Stimulated activated CD4-positive, alpha-beta T cell treated with anti-CD3 and anti-CD28 coated beads, Interleukin-4, amount 100 ng/mL, for 1 hour (primary cell): ENCODE data around the gene CXorf65.
A peak's percentile ranks its signal among the peaks of the same experiment; 100 is the strongest.

Source experiments
- DNase-seq: peaks from one replicate; pipeline ENCODE4 v3.0.0-alpha.2; 2020

Gene CXorf65

DNA sequence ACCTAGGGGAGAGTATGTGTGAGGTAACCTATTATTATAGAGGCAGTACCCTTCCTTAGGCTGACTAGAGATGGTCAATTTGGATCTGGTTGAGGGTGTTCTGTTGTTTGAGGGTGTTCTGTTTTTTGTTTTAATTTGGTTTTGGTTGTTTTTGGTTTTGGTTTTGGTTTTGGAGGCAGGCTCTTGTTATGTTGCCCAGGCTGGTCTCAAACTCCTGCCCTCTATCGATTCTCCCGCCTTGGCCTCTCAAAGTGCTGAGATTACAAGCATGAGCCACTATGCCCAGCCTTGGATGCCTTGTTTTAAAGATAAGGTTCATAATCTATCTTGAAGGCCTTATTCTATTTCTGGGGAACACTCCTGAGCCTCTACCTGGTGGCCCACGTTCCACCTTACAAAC is 912 bp downstream of the CXorf65 start:
- DNase-seq: no peak

DNA sequence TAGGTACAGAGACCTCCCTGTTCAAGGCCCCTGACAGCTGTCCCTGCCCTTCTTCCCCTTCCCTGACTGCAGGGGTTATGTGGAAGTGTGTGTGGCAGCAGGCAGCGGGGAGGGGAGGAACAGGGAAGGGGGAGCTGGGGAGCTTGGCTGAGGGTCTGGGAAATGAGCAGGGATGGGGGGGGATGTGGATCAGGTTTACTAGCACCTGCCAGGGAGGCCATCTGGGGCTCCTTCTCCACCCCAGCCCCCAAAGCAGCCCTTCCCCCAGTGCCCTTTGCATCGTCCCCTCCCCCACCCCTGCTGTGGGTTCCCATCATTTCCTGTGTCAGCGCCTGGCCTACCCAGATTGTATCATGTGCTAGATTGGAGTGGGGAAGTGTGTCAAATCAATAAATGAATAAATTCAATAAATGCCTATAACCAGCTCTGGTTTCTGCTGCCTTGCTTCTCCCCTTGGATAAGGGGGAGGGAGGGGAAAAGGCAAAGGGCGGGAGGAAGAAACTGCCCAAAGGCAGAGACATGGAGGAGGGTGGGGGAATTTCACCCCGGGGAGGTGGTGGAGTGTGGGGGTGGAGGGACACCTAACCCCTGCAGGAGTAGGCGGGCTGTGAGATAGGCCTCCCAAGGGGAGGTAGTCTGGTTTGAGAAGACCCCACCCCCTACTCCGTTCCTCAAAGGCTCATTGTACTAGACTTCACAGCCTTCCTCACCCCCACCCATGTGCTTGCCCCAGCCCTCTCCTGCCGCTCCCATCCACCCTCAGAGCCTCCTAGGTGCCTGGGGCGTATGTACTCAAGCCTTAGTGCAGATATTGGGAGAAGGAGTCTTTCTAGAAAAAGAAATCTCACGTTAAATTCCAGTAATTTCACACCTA is 3.2 kb downstream of the CXorf65 start:
- DNase-seq: peak; percentile 45

DNA sequence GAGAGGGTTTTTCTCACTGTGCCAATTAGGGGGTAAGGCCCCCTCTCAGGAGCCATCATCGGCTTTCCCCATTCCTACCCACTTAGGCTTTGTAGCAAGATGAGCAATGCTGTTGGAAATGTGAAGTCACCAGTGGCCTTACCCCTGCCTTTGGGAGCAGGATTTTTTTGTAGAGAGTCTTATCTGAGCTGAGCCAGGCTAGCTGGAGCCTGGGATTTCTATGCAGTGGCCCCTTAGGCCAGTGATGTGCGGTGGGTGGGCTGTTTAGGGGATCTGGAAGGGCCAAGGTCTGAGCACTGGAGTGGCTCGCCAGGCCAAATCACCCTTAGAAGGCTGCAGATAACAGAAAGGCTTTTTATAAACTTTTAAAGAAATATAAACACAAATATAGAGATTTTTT is 4.2 kb downstream of the CXorf65 start:
- no peak for DNase-seq

DNA sequence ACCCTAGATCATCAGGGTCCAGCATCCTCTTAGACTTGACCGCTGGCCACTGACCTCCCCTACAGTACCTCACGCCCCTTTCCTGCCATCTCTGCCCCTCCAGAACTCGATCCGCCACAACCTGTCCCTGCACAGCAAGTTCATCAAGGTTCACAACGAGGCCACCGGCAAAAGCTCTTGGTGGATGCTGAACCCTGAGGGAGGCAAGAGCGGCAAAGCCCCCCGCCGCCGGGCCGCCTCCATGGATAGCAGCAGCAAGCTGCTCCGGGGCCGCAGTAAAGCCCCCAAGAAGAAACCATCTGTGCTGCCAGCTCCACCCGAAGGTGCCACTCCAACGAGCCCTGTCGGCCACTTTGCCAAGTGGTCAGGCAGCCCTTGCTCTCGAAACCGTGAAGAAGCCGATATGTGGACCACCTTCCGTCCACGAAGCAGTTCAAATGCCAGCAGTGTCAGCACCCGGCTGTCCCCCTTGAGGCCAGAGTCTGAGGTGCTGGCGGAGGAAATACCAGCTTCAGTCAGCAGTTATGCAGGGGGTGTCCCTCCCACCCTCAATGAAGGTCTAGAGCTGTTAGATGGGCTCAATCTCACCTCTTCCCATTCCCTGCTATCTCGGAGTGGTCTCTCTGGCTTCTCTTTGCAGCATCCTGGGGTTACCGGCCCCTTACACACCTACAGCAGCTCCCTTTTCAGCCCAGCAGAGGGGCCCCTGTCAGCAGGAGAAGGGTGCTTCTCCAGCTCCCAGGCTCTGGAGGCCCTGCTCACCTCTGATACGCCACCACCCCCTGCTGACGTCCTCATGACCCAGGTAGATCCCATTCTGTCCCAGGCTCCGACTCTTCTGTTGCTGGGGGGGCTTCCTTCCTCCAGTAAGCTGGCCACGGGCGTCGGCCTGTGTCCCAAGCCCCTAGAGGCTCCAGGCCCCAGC is 5.7 kb downstream of the CXorf65 start:
- peak; percentile 8 for DNase-seq

DNA sequence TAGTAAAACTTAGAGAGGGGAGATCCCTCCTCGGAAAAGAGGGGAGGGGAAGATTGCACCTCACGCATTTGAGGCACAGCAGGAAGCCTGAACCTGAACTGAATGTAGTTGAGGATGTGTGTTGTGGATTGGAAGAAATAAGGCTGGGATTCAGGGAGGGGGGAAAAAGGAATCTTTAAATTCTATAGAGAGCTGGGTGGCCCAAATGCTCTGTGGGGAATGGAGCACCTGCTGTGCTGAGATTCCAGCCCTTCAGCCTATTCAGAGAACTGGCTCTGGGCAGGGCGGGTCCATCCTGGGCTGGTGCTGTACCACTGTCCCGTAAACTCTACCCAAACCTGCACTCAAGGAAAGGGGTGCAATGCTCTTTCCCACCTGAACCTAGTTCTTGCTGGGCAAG is 6.8 kb downstream of the CXorf65 start:
- DNase-seq: no peak

DNA sequence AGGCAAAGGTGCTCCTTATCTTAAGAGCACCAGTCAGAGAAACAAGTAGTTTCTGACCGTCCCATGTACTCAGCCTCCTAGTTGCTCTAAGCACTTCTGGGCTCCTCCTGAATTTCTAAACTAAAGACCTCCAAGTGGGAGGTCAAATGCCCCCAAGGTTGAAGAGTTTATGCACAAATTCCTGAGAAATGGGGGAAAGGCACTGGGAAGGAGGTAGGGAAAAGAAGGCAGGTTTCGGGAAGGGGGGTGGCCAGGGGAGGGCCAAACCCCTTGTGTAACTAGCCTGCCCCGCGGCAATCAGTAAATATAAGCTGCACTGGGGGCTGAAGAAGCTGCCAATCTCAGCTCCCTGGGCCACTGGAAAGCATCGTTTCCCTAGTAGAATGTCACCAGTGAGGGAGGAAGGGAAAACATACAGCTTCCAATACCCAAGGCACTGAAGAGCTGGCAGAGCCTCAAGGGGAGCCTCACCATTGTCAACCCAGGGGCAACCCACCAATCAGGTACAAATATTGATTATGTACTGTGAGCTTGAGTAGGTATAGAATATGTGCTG is 7.5 kb downstream of the CXorf65 start:
- DNase-seq: no peak

DNA sequence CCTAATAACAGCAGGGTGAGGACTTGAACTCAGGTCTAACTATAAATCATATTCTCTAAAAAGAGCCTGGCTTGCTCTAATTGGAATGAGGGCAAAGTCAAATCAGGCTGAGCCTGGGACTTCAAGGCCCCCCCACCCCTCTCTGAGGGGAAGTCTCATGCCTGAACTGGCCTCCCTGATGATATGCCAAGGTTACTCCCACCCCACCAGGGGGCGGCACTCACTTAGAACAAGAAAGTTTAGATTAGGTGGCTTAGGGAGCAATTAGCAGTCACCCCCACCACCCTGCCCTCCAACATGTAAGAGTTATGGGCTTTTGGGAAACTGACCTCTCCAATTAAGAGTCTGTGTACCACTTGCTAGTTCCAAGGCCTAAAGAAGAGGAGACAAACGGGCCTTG is 8.2 kb downstream of the CXorf65 start:
- DNase-seq: peak; percentile 76

DNA sequence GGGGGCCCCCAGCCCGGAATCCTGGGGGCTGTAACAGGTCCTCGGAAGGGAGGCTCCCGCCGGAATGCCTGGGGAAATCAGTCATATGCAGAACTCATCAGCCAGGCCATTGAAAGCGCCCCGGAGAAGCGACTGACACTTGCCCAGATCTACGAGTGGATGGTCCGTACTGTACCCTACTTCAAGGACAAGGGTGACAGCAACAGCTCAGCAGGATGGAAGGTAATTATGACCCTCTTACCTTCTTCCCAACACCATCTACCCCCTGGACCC is 9.8 kb downstream of the CXorf65 start:
- no peak for DNase-seq

DNA sequence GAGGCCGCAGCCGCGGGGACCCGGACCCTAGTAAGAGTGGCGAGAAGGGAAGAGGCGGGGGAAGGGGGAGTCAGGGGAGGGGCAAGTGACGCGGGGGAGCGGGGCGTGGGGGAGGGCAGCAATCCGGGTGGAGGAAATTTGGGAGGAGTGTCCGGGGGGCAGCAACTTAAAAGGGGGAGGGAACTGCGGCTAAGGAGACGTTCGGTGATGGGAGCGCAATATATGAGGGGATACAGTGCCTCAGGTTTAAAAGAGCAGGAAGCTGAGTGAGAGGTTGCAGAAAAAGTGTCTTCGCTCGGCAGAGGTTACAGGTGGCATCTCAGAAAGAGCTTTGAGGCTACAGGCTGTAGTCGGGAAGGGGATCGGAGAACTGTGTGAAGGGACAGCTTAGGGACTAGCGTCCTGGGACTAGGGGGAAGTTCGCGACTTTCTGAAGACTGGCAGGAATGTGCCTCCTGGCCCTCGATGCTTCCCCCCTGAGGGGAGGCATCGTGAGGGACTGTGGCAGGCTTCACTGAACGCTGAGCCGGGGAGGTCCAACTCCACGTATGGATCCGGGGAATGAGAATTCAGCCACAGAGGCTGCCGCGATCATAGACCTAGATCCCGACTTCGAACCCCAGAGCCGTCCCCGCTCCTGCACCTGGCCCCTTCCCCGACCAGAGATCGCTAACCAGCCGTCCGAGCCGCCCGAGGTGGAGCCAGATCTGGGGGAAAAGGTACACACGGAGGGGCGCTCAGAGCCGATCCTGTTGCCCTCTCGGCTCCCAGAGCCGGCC is 10.4 kb downstream of the CXorf65 start:
- DNase-seq: no peak

DNA sequence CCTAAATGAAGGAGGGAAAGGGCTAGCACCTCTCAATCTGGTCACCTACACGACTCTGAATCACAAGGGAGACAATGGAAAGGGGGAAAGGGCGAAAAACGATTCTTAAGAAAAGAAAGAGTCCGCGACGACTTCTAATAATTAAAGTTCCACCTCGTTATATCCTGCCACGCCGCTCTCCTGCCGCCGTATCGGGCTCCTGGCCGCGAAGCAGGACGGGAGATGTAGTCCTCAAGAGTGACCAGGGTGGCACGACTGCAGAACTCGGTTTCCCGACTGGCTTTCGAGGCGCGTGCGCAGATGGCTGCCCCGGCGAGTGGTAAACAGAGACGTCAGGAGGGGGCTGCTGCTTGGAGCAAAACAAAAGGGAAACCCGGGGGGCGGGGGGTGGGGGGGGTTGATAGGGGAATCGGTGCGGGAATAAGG is 11.0 kb downstream of the CXorf65 start, which contains the start of gene FOXO4:
Gene FOXO4 (plus strand): TSS at position 297 of the 426 bp plus-strand sequence. CDS start 678 bp downstream, outside the sequence.
- DNase-seq: peak; percentile 86

DNA sequence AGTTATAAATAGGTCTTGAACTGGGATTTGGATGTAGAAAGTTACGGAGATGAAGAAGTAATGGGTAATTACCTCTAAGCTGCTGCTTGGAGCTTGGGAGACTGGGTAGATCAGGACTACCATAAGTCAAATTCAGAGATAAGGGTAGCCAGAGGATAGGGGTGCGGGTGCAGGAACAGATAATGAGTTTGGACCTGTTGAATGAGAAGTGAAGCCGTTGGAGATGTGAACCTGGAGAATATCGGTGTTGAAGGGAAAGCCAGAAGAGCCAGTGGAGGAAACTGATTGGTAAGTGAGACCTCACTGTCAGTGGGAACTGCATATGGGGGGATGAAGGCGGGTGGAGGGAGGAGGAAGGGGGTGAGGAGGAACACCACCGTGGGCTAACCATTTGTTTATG is 11.5 kb downstream of the CXorf65 start:
- no peak for DNase-seq

DNA sequence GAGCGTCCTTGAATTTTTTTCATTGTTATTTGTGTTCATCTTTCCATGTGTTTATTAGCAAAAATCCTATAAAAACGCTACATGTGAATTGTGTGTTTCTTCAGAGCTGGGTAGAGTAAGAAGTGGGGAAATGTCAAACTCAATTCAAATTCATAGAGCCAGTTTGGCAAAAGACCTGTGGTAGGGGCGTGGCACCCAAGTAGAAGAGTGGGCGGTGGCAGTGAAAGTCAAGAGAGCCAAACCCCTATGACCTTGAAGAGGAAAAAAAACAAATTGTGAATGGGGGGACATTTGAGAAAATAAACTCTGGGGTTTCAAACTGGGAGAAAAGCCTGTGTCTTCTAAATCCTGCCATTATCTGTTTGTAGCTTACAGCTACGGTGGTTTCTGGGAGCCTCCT is 15.3 kb downstream of the CXorf65 start:
- no peak for DNase-seq

DNA sequence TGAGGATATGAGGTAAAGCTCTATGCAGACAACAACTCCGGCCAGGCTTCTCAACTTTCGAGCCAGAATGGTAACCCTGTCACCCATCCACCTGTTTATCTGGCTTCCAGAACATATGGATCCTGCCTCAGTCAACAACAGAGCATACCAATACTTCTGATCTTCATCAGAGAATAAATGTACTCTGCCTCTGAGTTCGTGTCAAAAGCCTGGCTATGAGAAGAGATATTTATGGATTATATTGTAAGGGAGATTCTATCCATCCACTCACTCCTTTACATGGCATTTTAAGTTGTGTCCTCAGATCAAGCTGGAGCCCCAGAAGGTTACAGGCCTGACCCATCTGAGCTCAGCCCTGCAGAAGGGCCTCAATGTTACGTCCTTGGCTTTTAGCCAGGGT is 20.6 kb downstream of the CXorf65 start:
- DNase-seq: no peak

DNA sequence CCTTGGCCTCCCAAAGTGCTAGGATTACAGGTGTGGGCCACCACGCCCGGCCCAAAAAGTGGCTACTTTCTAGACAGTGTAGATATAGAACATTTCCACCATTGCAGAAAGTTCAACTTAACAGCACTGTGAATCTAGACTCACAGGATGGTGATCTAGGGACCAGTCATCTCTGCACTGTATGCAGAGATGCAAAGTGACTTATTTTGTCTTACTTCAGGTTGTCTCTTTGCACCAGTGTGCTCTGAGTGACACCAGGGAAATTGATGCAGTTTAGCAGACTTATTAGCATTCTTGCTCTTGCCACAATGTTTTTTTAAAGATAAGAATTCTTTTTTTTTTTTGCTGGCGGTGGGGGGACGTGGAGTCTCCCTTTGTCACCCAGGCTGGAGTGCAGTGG is 23.7 kb downstream of the CXorf65 start:
- DNase-seq: no peak

DNA sequence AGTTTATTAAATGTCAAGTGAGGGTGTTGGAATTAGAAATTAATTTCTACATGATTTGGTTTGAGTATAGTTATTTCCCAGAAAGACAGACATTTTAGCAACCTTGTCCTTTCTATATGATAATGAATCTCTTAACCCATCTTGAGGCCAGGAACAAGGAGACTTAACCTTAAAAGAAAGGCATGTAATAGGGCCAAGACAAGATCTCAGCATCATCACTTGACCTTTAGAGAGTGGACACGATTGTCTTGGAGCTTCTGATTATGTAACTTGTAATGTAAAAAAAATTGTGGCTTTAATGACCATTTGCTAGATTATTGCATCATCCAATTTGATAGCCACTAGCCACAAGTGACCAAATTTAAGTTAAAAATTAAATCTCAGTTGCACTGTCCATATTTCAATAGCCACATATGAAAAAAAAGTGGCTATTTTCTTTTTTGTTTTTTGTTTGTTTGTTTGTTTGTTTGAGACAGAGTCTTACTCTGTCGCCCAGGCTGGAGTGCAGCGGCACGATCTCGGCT is 24.4 kb downstream of the CXorf65 start:
- DNase-seq: no peak

DNA sequence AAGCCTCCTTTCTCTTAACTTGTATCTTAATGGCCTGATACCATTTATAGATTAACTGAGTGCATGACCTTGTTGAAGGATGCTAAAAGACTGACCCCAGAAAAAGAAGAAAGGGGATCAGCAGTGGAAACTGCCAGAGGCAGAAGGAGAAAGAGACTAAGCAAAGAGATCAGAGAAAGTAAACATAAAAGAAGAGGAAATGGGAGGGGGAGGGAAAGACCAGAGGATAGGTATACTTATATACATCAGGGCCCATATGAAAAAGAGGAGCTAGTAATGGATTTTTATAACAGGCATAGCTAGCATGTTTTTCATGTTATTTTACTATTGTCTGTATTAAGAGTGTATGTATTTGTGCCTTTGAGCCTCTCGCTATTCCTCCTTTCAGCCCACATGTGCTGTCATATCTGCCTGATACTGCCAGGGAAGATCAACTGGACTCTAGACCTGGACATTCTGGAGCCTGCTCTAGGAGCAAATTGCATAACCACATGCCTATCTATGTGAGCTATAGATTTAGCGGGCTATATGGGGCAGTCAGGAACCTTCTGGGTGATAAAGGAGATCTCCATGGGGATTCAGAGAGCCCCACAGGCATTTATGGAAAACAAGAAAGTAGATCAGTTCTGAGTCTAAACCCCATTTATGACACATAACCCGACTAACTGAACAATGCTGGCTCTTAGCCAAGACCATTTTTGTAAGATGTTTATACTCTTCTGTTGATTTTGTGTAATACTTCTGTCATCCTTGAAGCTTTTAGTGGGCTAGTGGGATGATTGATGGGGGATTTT is 25.0 kb downstream of the CXorf65 start:
- DNase-seq: no peak

DNA sequence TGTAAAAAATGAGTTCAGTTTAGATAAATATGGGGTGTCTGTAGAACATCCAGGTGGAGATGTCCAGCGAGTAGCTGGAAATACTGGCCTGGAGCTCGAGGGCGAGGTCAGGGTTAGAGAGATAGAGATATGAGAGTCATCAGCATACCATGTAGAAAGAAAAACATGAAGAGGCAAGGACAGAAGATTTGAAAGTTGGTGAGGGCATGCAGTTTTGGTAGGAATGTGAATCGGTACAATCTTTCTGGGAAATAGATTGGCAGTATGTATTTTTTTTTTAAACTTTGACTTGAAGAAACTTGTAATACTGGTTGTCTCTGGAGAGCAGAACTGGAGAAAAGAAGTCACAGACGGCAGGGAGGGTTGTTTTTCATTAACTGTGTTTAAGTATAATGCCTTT is 36.0 kb downstream of the CXorf65 start:
- no peak for DNase-seq

DNA sequence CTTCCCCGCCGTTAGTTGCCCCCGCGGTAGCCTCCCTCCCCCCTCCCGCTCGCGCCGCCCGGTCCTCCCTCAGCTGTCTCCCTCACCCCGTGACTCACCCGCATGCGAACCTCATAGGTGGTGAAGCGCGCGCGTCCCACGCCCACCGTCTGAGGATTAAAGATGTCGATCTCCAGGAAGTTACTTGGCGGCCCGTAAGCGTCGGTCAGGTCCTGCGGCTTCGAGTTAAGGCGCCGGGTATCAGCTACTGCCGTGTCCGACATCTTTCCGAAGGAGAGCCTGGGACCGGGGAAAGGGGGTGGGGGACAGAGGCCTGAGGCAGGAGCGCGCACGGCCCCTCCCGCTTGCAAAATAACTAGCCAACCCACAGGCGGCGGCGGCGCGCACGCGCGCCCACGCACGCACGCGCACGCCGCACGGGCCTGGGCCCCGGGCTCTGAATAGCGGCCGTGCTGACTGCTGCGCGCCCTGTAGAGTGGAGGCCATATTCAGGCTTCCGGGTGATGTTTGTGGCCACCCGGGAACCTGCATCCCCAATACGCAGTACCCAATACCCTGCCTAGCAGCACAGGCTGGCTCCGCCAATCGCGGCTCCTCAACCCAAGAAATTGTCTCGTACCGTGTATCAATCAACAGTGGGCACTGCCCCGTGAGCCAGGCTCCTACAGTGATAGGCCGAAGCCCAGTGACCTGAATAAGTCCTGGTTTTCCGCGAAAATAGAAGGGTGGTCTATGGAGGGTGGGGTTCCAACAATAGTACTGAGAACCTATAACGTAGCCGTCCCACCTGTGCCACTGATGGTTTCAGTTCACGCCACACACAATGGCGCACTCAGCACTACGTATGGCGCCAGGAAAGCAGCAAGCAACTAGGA is 38.3 kb downstream of the CXorf65 start, which contains the start of gene SNX12:
Gene SNX12 (minus strand): TSS at position 291 of the 875 bp plus-strand sequence. CDS start 28 bp downstream, at position 263.
- DNase-seq: peak; percentile 81

DNA sequence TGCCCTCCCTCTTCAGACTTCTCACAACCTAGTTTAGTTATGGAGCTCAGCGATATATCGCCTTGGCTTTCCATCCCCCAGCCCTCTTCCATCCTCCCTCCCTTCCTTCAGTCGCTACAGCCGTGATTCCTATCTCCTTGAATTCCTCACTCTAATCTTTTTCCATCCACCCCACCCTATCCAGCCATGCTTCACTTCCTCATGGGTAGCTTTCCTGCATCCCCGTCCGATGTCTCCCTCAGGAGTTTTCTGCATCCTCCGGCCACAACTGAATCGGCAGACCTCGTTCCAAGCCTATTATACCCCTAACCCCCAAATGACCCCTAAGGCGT is 38.9 kb downstream of the CXorf65 start:
- DNase-seq: no peak

DNA sequence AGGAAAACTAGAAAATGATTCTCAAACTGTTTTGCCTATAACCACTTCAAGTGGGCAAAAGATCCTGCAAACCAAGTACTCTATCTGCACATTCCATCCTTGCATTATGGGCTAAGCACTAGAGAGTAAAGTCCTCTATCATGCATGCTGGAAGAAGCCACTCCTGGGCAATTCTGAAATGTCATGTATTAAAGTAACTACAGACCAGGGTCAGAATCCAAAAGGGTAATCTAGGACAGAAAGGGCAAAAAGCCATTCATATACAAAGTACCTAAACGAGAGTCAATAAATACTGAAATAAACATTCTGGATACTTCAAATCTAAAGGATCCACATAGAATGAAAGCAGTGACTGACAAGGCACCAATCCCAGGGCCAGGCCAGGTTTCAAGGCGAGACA is 39.5 kb downstream of the CXorf65 start:
- DNase-seq: no peak

DNA sequence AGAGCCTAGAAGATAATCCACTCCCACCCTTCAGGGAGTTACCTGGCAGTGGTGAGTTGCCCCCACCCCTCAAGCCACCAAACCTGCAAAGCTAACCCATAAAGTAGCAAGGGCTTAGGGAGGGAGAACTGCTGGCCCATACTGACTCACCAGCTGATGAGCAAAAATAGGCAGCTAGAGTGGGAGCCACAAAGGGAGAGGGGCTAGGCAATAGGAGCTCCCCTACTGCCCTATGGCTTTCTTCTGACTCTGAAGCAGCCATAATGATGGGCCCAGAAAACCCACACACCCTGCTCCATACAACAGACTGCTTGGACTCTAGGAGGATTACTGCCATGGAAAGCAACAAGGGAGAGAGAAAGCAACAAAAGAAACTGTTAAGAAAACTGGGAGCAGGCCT is 46.4 kb downstream of the CXorf65 start:
- no peak for DNase-seq
